ENCODE data around the gene NUDT14.

The NUDT14 gene

GRCh38 chr14:105135700-105136395 is 45.3 kb downstream of the NUDT14 start:
- DNase-seq (ENCODE audit: low spot score) = no peak

- no peak for DNase-seq (ENCODE audit: low spot score)
These were observed 48.0 kb downstream of the NUDT14 start for GRCh38 chr14:105132921-105133654.

GRCh38 chr14:105131241-105131640 is 49.9 kb downstream of the NUDT14 start:
- no peak for DNase-seq (ENCODE audit: low spot score)

- DNase-seq (ENCODE audit: low spot score) = no peak
These were observed 53.1 kb downstream of the NUDT14 start for GRCh38 chr14:105128059-105128458.

GRCh38 chr14:105126981-105127329 is 54.2 kb downstream of the NUDT14 start:
- DNase-seq (ENCODE audit: low spot score) = no peak

- no peak for DNase-seq (ENCODE audit: low spot score)
These were observed 54.8 kb downstream of the NUDT14 start for GRCh38 chr14:105126126-105126980.

- no peak for DNase-seq (ENCODE audit: low spot score)
These were observed 56.3 kb downstream of the NUDT14 start for GRCh38 chr14:105124823-105125222.

- DNase-seq (ENCODE audit: low spot score) = no peak
These were observed 56.9 kb downstream of the NUDT14 start for GRCh38 chr14:105123981-105124765.

- no peak for DNase-seq (ENCODE audit: low spot score)
These were observed 57.9 kb downstream of the NUDT14 start for GRCh38 chr14:105123064-105123665.

Small RNA genes lying within 50 kb of the gene (small RNA-seq; reads per million reads assigned to genes)
- 0 reads per million in 2 experiments for gene MIR6765
